Glomerular visceral epithelial cell (primary cell): Measurements from ENCODE around the gene GPR25.
"Not testable (repeated sequence)": the region's sequence is repeated elsewhere in the genome, so short reads cannot be mapped to it uniquely, and the experiment has no call there.

ENCODE experiments used
- DNase-seq: peaks from one replicate; pipeline ENCODE4 v3.0.0-alpha.2; 2016; ENCODE audit errors: extremely low spot score

GPR25 gene

GRCh38 chr1:200911936-200912335 is 39.2 kb downstream of the GPR25 start:
- DNase-seq, result not testable (repeated sequence)

GRCh38 chr1:200912737-200913407 is 40.1 kb downstream of the GPR25 start:
- no peak for DNase-seq

GRCh38 chr1:200916152-200916551 is 43.4 kb downstream of the GPR25 start:
- DNase-seq, result no peak

DNA sequence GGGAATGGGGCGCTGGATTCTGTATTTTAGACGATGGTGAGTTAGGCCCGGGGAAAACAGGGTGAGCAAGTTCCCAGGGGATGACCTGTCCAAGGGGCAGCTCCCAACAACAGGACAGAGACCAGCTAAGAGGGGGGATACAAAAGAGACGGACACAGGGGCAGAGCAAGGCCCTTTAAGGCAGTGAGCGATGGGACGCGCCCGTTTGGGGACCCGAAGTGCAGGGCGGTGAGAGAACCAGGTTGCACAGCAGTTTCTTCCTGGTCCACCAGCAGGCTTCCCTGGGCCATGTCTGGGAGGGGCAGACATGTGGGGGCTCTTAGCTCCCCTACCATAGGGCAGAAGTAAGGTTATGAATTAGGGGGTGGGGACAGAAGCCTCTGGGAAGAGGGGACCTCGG is 43.9 kb downstream of the GPR25 start:
- DNase-seq, result no peak

DNA sequence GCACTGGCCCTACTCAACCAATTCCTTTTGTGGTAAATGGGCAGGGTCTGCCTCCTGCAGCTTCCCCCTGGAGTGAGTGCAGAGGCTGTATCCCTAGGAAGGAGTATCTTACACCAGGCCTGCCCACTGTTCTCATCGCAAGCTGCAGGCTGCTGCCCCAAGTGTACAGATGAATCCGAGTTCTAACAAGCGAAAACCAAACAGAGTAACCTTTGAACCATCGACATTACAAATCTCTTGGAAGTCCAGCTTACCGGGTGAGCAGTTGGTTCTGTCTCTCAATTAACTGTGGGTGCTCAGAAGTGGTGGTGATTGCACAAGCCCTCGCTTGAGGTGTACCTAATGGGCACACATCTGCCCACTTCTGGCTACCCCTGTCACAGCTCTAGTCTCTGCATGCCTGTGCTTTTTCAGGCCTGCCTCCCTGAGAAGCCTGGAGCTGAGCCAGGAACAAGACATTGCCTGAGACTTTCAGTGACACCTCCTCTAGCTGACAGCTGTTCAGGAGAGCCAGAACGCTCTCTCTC is 44.6 kb downstream of the GPR25 start:
- DNase-seq, result no peak

DNA sequence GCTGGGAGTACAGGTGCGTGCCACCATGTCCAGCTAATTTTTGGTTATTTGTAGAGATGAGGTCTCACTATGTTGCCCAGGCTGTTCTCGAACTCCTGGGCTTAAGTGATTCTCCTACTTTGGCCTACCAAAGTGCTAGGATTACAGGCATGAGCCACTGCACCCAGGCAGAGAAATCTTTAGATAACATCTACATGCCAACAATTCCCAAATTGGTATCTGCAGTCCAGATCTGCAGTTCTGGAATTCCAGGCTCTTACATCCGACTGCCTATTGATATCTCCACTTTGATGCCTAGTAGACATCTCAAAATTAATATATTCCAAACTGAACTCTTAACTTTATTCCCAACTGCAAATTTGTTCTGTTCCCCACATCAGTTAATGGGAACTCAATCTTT is 45.2 kb downstream of the GPR25 start:
- no peak for DNase-seq

- no peak for DNase-seq
Observed at GRCh38 chr1:200919386-200919785, 46.6 kb downstream of the GPR25 start.

DNA sequence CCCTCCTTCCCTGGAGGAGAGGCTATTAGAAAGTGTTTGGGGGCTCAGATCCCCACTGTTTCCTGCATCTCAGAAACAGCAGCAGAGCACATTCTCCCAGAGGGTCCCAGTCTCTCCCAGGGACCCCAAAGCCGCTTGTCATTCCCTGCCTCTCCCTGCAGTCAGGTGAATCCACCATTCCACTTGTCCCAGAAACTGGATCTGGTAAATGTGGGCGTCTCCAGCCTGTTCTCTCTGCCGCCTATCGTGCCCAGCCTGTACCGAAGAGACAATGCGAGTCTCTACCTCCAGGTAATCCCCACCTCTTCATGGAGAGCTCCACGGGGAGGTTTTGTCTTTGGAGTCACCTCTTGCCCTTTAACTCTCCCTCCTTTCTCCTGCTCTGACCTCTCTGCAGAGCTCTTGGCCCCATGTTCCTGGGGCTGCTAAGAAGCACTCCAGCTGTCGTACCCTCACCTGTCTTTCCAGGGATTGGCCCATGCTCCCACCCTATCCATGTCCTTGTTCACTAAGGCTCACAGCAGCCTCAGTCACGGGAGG is 48.9 kb downstream of the GPR25 start:
- no peak for DNase-seq

DNA sequence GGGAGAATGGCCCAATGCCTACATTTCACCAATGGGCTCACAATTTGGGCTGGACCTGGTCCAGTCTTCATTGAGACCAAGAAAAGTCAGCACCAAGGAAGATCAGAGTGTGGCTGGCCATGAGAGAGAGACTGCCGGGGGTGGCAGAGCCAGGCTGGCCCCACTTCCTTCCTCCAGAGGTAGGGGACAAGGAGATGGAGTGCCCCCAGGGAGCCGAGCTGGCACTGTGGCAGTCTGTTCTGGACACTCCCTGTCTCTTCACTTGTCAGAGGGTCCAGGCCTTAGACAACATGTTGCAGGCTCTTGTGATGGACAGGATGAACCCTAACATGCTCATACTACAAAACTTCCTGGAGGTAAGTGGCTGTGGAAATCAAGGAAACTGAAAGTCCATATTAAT is 49.6 kb downstream of the GPR25 start:
- no peak for DNase-seq

GRCh38 chr1:200923601-200924000 is 50.8 kb downstream of the GPR25 start:
- no peak for DNase-seq
